ENCODE results near the gene FNDC5.

FNDC5 gene

DNA sequence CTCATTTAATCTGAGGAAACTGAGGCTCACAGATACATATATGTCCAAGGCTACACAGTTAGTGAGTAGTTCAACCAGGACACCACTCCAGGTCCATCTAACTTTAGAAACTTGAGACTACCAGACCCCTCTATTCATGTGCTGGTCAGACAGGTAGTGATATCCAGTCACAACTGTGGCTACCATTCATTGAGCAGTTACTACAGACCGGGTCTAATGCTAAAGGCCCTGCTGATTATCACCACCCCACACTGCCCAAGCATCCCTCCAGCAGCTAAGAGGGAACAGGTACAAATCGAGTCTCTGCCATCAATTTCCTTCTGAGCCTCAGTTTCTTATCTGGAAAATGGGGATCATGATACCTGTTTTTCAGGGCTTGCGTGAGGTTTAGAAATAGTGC lies 20.9 kb upstream of the FNDC5 start:
- TF ChIP-seq CTCF (IDR thresholded peaks at IDR 0.05; ENCODE audit: control insufficient read depth, extremely low read depth, insufficient read depth): no peak

DNA sequence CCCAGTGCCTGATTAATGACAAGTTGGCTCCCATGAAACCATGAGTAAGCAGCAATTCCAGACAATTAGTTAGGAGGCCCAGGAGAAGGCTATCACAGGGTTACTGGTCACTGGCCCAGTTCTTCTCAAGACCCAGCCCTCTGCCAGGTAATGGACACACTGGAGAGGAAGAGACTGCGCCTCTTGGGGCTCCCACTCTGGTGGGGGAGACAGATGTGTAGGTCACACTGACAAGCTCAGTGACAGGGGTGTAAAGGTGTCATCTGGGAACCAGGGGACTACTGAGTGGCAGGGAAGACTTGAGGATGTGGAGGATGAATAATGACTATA lies 20.5 kb upstream of the FNDC5 start:
- TF ChIP-seq CTCF (IDR thresholded peaks at IDR 0.05; ENCODE audit: control insufficient read depth, extremely low read depth, insufficient read depth): no peak
- no peak overlapping the region for H3K4me3 ChIP-seq (ENCODE audit: low read depth, low read length)
- DNase-seq (ENCODE audit: low read depth): no peak

More for the DNA sequence above, 20.9 kb upstream of the FNDC5 start:
- no peak overlapping the region for H3K4me3 ChIP-seq (ENCODE audit: low read depth, low read length)
- DNase-seq (ENCODE audit: low read depth): no peak

- TF ChIP-seq CTCF (IDR thresholded peaks at IDR 0.05; ENCODE audit: control insufficient read depth, extremely low read depth, insufficient read depth): no peak
- no peak overlapping the region for H3K4me3 ChIP-seq (ENCODE audit: low read depth, low read length)
- DNase-seq (ENCODE audit: low read depth): no peak
Observed at GRCh38 chr1:32890516-32891240, 20.0 kb upstream of the FNDC5 start.

DNA sequence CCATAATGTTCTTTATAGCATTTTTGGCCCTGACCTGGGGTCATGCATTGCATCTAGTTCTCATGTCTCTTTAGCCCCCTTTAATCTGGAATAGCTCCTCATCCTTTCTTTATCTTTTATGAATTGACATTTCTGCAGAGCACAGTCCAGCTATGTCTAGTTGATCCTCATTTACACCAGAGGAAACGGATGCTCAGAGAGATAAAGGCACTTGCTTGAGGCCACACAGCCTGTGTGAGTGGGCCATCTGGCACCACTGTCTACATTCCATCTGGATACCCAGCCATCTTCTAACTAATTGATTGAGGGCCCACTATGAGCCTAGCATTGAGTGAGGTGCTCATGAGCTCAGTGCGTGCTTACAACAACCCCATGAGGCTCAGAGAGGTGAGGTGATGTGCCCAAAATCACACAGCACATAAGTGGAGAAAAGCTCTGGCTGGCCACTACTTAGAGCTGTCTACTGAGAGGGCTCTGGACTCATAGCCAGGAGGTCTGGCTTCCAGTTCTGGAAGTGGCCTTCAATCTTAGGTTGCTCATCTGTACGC lies 19.1 kb upstream of the FNDC5 start:
- no peak for DNase-seq (ENCODE audit: low read depth)
- TF ChIP-seq CTCF (IDR thresholded peaks at IDR 0.05; ENCODE audit: control insufficient read depth, extremely low read depth, insufficient read depth): no peak

GRCh38 chr1:32888677-32889420 lies 18.1 kb upstream of the FNDC5 start:
- TF ChIP-seq CTCF (IDR thresholded peaks at IDR 0.05; ENCODE audit: control insufficient read depth, extremely low read depth, insufficient read depth): no peak
- no peak overlapping the region for H3K4me3 ChIP-seq (ENCODE audit: low read depth, low read length)
- no peak for DNase-seq (ENCODE audit: low read depth)

More for the DNA sequence above, 19.1 kb upstream of the FNDC5 start:
- no peak overlapping the region for H3K4me3 ChIP-seq (ENCODE audit: low read depth, low read length)

DNA sequence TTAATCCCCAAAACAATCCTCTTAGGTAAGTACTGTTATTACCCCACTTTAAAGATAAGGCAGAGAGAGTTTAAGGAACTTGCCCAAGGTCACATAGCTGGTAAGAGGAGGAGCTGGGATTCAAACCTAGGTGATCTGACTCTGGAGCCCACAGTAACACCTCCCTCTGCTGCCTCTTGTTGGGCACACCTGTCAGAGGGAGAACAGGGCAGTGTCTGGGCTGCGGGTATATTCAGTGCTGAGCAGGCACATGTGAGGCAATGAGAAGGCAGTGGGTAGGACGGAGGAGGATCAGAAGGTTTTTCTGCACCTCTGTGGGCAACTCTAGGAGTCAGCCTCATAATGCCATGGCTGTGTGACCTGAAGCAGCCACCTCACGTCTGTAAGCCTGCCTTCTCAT lies 17.4 kb upstream of the FNDC5 start:
- DNase-seq (ENCODE audit: low read depth): no peak
- TF ChIP-seq CTCF (IDR thresholded peaks at IDR 0.05; ENCODE audit: control insufficient read depth, extremely low read depth, insufficient read depth): no peak
- no peak overlapping the region for H3K4me3 ChIP-seq (ENCODE audit: low read depth, low read length)

All from LNCaP clone FGC (cell line).